SK-N-SH (cell line): Measurements from ENCODE around the gene NTN5. TPM values are rescaled to one million over a fixed set of nuclear protein-coding genes. Genes with fewer than 3 reads are reported as not detected.
A peak's percentile ranks its signal among the peaks of the same experiment; 100 is the strongest.

Source experiments
- CTCF ChIA-PET: fragments of 300-600, 350-600 bp; formaldehyde crosslinking; extraction: SDS; loops from one replicate; lab custom pipeline; 2021; lab: Yijun Ruan, JAX
- POLR2A ChIA-PET: fragments of 350-600 bp; sonication (Branson Sonifier 250); formaldehyde crosslinking; extraction: SDS; loops from one replicate; lab custom pipeline; 2020; ENCODE audit warnings: antibody characterized with exemption, inconsistent platforms; lab: Yijun Ruan, JAX
- DNase-seq: peaks from one replicate; pipeline ENCODE4 v3.0.0; 2012
- H2AFZ ChIP-seq: fragments of 200-600 bp; sonication (generic); 2 replicates; pipeline ENCODE4 v1.8.1; 2016; ENCODE audit warnings: antibody characterized with exemption, mild to moderate bottlenecking, low read depth
- H3F3A ChIP-seq: fragments of 200-600 bp; sonication (generic); replicated peaks from 2 replicates; pipeline ENCODE3; 2016; ENCODE audit warnings: antibody characterized with exemption, mild to moderate bottlenecking; ENCODE audit not compliant: insufficient read depth
- H3K27ac ChIP-seq, 2 experiments: fragments of 200-500 bp in 1 of 2; fragments of 200-600 bp in 1 of 2; sonication (Bioruptor generic) in 1 of 2; sonication (generic), shearing (Covaris generic) in 1 of 2; 2 replicates each; pipeline versions ENCODE4 v1.5.1 to v1.6.1; 2014 to 2016; ENCODE audit warnings: low read depth in 2 of 2, inconsistent platforms in 1 of 2, low read length in 1 of 2, mild to moderate bottlenecking in 1 of 2, mixed read lengths in 1 of 2
- H3K27me3 ChIP-seq: fragments of 200-600 bp; sonication (generic), shearing (Covaris generic); 2 replicates; pipeline ENCODE4 v1.6.1; 2016; ENCODE audit warnings: mixed run types; ENCODE audit not compliant: insufficient read depth
- H3K36me3 ChIP-seq, 2 experiments: fragments of 200-500 bp in 1 of 2; fragments of 200-600 bp in 1 of 2; sonication (Bioruptor generic) in 1 of 2; sonication (generic) in 1 of 2; replicated peaks in 1 of 2; 2 replicates each; pipeline versions ENCODE3 to v1.5.1; 2014 to 2016; ENCODE audit warnings: low read length in 1 of 2, mild to moderate bottlenecking in 1 of 2; ENCODE audit not compliant: insufficient read depth in 2 of 2, control insufficient read depth in 1 of 2
- H3K4me1 ChIP-seq, 2 experiments: fragments of 200-500 bp in 1 of 2; fragments of 200-600 bp in 1 of 2; sonication (Bioruptor generic) in 1 of 2; sonication (generic), shearing (Covaris generic) in 1 of 2; 2 replicates each; pipeline versions ENCODE4 v1.5.1 to v1.6.1; 2014 to 2016; ENCODE audit warnings: low read depth in 1 of 2, low read length in 1 of 2, mixed run types in 1 of 2; ENCODE audit not compliant: insufficient read depth in 2 of 2, control insufficient read depth in 1 of 2
- H3K4me2 ChIP-seq: fragments of 200-600 bp; sonication (generic), shearing (Covaris generic); 2 replicates; pipeline ENCODE4 v1.6.1; 2017; ENCODE audit warnings: mixed run types
- H3K4me3 ChIP-seq, 2 experiments: fragments of 200-500 bp in 1 of 2; fragments of 200-600 bp in 1 of 2; sonication (Bioruptor generic) in 1 of 2; sonication (generic), shearing (Covaris generic) in 1 of 2; 2 replicates each; pipeline versions ENCODE4 v1.5.1 to v1.8.1; 2014 to 2016; ENCODE audit warnings: low read depth in 2 of 2, inconsistent platforms in 1 of 2, low read length in 1 of 2, mild to moderate bottlenecking in 1 of 2, mixed read lengths in 1 of 2, moderate library complexity in 1 of 2
- H3K79me2 ChIP-seq: fragments of 200-600 bp; sonication (generic); 2 replicates; pipeline ENCODE4 v1.8.1; 2017; ENCODE audit warnings: mild to moderate bottlenecking; ENCODE audit not compliant: insufficient read depth
- H3K9ac ChIP-seq: fragments of 200-600 bp; sonication (generic); 2 replicates; pipeline ENCODE4 v1.6.1; 2017; ENCODE audit warnings: mixed run types
- H3K9me2 ChIP-seq: fragments of 200-600 bp; sonication (generic); 2 replicates; pipeline ENCODE4 v1.6.1; 2017; ENCODE audit warnings: mixed run types
- H3K9me3 ChIP-seq: fragments of 200-600 bp; sonication (generic); 2 replicates; pipeline ENCODE4 v1.6.1; 2017; ENCODE audit warnings: mixed run types, mild to moderate bottlenecking, moderate library complexity
- H4K20me1 ChIP-seq: fragments of 200-600 bp; sonication (generic); 2 replicates; pipeline ENCODE4 v1.6.1; 2017; ENCODE audit warnings: mild to moderate bottlenecking, mixed run types; ENCODE audit not compliant: insufficient read depth
- CTCF ChIP-seq: fragments of 200-600 bp; sonication (generic); IDR thresholded peaks from 2 replicates; pipeline ENCODE4 v1.6.1; 2017; ENCODE audit warnings: antibody characterized with exemption, mild to moderate bottlenecking, moderate library complexity
- ELF1 ChIP-seq: IDR thresholded peaks from 2 replicates; pipeline ENCODE4 v1.4.0; 2012
- EP300 ChIP-seq, 2 experiments: IDR thresholded peaks; 2 replicates each; pipeline versions ENCODE4 v1.4.0 to v1.6.1; 2012; ENCODE audit warnings: borderline replicate concordance in 1 of 2, low read depth in 1 of 2, low read length in 1 of 2
- EZH2phosphoT487 ChIP-seq: fragments of 200-600 bp; sonication (generic); IDR thresholded peaks from 2 replicates; pipeline ENCODE4 v1.6.1; 2017; ENCODE audit warnings: low read depth, mixed run types, mild to moderate bottlenecking, antibody characterized with exemption, moderate library complexity, borderline replicate concordance
- FOXJ3 ChIP-seq: sonication (generic); formaldehyde crosslinking; IDR thresholded peaks from 2 replicates; pipeline ENCODE4 v1.5.1; 2020; ENCODE audit warnings: mild to moderate bottlenecking, missing genetic modification reagents
- FOXM1 ChIP-seq: IDR thresholded peaks from 2 replicates; pipeline ENCODE4 v1.4.0; 2012; ENCODE audit warnings: low read depth, mild to moderate bottlenecking
- GATA2 ChIP-seq: sonication (generic); formaldehyde crosslinking; IDR thresholded peaks from 2 replicates; pipeline ENCODE4 v1.5.0; 2020; ENCODE audit warnings: mild to moderate bottlenecking, missing genetic modification reagents
- IRF3 ChIP-seq: fragments of 150-350 bp; IDR thresholded peaks from 2 replicates; pipeline ENCODE4 v1.6.1; 2016; ENCODE audit warnings: mild to moderate bottlenecking, low read depth, low read length
- MEF2A ChIP-seq: IDR thresholded peaks from 2 replicates; pipeline ENCODE4 v1.4.0; 2012; ENCODE audit warnings: low read depth, borderline replicate concordance
- MXI1 ChIP-seq: IDR thresholded peaks from 2 replicates; pipeline ENCODE4 v1.6.1; 2012; ENCODE audit warnings: mild to moderate bottlenecking, low read depth, low read length, improper control_type of control experiment
- NFIC ChIP-seq: IDR thresholded peaks from 2 replicates; pipeline ENCODE4 v1.4.0; 2012; ENCODE audit warnings: borderline replicate concordance
- RAD21 ChIP-seq: IDR thresholded peaks from 2 replicates; pipeline ENCODE4 v1.6.1; 2012; ENCODE audit warnings: mild to moderate bottlenecking, low read length
- RCOR1 ChIP-seq: fragments of 150-350 bp; IDR thresholded peaks from 2 replicates; pipeline ENCODE4 v1.6.1; 2017; ENCODE audit warnings: antibody characterized with exemption, low read length
- RFX5 ChIP-seq: IDR thresholded peaks from 2 replicates; pipeline ENCODE4 v1.6.1; 2012; ENCODE audit warnings: mild to moderate bottlenecking, improper control_type of control experiment, low read length
- SIN3A ChIP-seq: IDR thresholded peaks from 2 replicates; pipeline ENCODE4 v1.6.1; 2012; ENCODE audit warnings: low read depth, mild to moderate bottlenecking, low read length, moderate library complexity, borderline replicate concordance
- TEAD4 ChIP-seq: IDR thresholded peaks from 2 replicates; pipeline ENCODE4 v1.4.0; 2012; ENCODE audit warnings: mild to moderate bottlenecking, borderline replicate concordance; ENCODE audit not compliant: insufficient read depth
- YY1 ChIP-seq: IDR thresholded peaks from 2 replicates; pipeline ENCODE4 v1.4.0; 2012; ENCODE audit warnings: low read depth, mild to moderate bottlenecking
- ZBTB33 ChIP-seq: IDR thresholded peaks from 2 replicates; pipeline ENCODE4 v1.4.0; 2012; ENCODE audit warnings: low read depth, borderline replicate concordance
- WGBS: methylation state at CpG from one replicate; pipeline ENCODE4 v1.1.6; 2017; ENCODE audit warnings: low lambda C conversion rate; 5-methylcytosine and 5-hydroxymethylcytosine counted together
- polyA plus RNA-seq, 3 experiments: library from polyadenylated mRNA; depleted of rRNA; stranded (reverse); fragments of >200 nt; gene quantifications; 2 replicates each; pipeline ENCODE4 v1.2.3, GENCODE V29; 2012
- TF ChIP-seq, protein P1 (sequence below): IDR thresholded peaks from 2 replicates; pipeline ENCODE4 v1.4.0; 2012; ENCODE audit warnings: low read depth, borderline replicate concordance
- TF ChIP-seq, protein P2 (sequence below): fragments of 150-350 bp; IDR thresholded peaks from 2 replicates; pipeline ENCODE4 v1.6.1; 2017; ENCODE audit warnings: antibody characterized with exemption, low read length, low read depth, borderline replicate concordance

Gene NTN5
- polyA plus RNA-seq, 1 of the 3 experiments (the other 2 are of a cell fraction) = 0.74 TPM

DNA sequence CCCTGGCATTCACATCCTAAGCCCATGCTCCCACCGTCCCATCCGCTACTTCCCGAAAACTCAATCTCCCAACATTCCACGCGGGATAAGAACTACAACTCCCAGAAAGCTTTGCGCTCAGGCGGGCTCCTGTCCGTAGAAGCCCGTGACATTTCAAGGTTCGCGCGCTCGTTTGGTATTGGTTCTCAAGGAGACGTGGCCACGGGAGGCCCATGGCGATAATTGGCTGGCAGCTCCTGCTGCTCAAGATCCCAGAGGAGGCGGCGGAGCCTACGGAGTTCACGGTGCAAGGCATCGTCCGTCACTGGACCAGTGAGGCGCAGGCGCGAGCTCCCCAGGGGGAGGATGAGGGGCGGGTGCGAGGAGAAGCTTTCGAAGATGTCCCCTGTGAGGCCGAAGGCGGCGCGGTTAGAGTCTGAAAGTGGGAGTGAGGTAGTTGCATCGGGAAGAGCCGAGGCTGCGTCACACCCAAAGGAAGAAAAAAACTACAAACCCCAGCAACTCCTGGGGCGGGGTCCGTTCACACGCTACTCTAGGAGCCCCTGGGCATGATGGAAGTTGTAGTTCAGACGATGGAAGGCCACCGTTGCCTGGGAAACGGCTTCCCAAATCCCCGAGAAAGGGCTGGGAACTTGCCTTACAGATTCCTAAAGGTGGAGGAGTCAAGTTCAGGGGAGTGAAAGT, 47.9 kb upstream of the NTN5 start (continued):
- TF ChIP-seq TEAD4 (no peak), FOXJ3 (CRISPR knock-in tag) (no peak), GATA2 (CRISPR knock-in tag) (no peak), RAD21 (no peak), EP300 (IDR thresholded peaks at IDR 0.05; ENCODE audit: borderline replicate concordance in 1 of 2, low read depth in 1 of 2, low read length in 1 of 2) (no peak), ELF1 (peak; percentile 57; the same call in 1 of the 2 replicates), CTCF (no peak), RFX5 (no peak)
- TF ChIP-seq, protein P1, sequence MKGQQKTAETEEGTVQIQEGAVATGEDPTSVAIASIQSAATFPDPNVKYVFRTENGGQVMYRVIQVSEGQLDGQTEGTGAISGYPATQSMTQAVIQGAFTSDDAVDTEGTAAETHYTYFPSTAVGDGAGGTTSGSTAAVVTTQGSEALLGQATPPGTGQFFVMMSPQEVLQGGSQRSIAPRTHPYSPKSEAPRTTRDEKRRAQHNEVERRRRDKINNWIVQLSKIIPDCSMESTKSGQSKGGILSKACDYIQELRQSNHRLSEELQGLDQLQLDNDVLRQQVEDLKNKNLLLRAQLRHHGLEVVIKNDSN = peak; percentile 63; the same call in 1 of the 2 replicates
- TF ChIP-seq, all 33 proteins: peak for 10

- peak overlapping the region in 1 of 2 experiments; percentile 62; a peak in 2 of 4 replicates for H3K4me3 ChIP-seq
- whole genome bisulfite sequencing = 23% methylated on average over 8 of the region's 12 CpGs
- H3K27me3 ChIP-seq = no peaks in the 10 kb centered on the region
- no peak overlapping the region; the same call in 1 of the 2 replicates for H2AFZ ChIP-seq
- H3F3A ChIP-seq = peaks cover 8% of the 10 kb centered on the region
- H3K9me3 ChIP-seq = no peaks in the 10 kb centered on the region
- POLR2A ChIA-PET = interaction anchor here (0.7 to 1.7 kb wide), 3 partner anchors 19 to 91 kb away, joined by 3 to 9 read pairs (median 3); no protein-coding TSS in a partner anchor
- no peaks in the 10 kb centered on the region for H3K9me2 ChIP-seq
- peak overlapping the region; percentile 84; the same call in 1 of the 2 replicates for H3K9ac ChIP-seq
- peak overlapping the region; percentile 56 for H3K4me2 ChIP-seq
- H3K79me2 ChIP-seq = peaks cover 1% of the 10 kb centered on the region; the same call in 1 of the 2 replicates
- DNase-seq = no peak
- peak overlapping the region; percentile 87 to 88; a peak in 2 of 4 replicates for H3K27ac ChIP-seq
- CTCF ChIA-PET = interaction anchor here (0.6 to 2.6 kb wide), 5 partner anchors 19 to 147 kb away, joined by 3 to 13 read pairs (median 3); no protein-coding TSS in a partner anchor
- H3K4me1 ChIP-seq = peaks cover 13 to 23% of the 10 kb centered on the region in 2 experiments; a peak in 3 of 4 replicates
- no peaks in the 10 kb centered on the region for H4K20me1 ChIP-seq
- H3K36me3 ChIP-seq = no peaks in the 10 kb centered on the region
- TF ChIP-seq, protein P2, sequence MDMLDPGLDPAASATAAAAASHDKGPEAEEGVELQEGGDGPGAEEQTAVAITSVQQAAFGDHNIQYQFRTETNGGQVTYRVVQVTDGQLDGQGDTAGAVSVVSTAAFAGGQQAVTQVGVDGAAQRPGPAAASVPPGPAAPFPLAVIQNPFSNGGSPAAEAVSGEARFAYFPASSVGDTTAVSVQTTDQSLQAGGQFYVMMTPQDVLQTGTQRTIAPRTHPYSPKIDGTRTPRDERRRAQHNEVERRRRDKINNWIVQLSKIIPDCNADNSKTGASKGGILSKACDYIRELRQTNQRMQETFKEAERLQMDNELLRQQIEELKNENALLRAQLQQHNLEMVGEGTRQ = no peak
- TF ChIP-seq FOXM1 (no peak), RAD21 (no peak), ZBTB33 (no peak), ELF1 (no peak), GATA2 (CRISPR knock-in tag) (no peak), MEF2A (no peak), FOXJ3 (CRISPR knock-in tag) (no peak), RCOR1 (no peak), MXI1 (no peak), CTCF (no peak), RFX5 (no peak), IRF3 (no peak), SIN3A (no peak), YY1 (no peak), EZH2phosphoT487 (no peak), NFIC (no peak)
Observed at GRCh38 chr19:48720251-48720612, 47.4 kb upstream of the NTN5 start.
